K562 (cell line): ENCODE data around the gene LAMTOR1. TPM values are rescaled to one million over a fixed set of nuclear protein-coding genes. Genes with fewer than 3 reads are reported as not detected.

Experiments used
- BHLHE40 ChIP-seq: IDR thresholded peaks from 2 replicates; pipeline ENCODE4 v1.6.1; 2011; ENCODE audit warnings: low read length, improper control_type of control experiment
- CBFA2T3 ChIP-seq: fragments of 450-650 bp; IDR thresholded peaks from 2 replicates; pipeline ENCODE4 v1.6.1; 2017
- COPS2 ChIP-seq: fragments of 450-650 bp; conservative IDR thresholded peaks from 2 replicates; pipeline ENCODE4 v1.6.1; 2016; ENCODE audit warnings: mild to moderate bottlenecking, moderate library complexity
- CUX1 ChIP-seq: fragments of 200-800 bp; sonication (Bioruptor generic); IDR thresholded peaks from 2 replicates; pipeline ENCODE4 v1.6.1; 2016; ENCODE audit warnings: missing genetic modification characterization, missing compliant biosample characterization
- DPF2 ChIP-seq: fragments of 450-650 bp; IDR thresholded peaks from 2 replicates; pipeline ENCODE4 v1.6.1; 2016
- IFI16 ChIP-seq: fragments of 250-450 bp; sonication (Bioruptor Pico); IDR thresholded peaks from 2 replicates; pipeline ENCODE4 v2.1.2; 2022; ENCODE audit warnings: mild to moderate bottlenecking, inconsistent platforms
- MAFF ChIP-seq: IDR thresholded peaks from 2 replicates; pipeline ENCODE4 v1.6.1; 2012; ENCODE audit warnings: low read length, improper control_type of control experiment
- MAFG ChIP-seq: fragments of 450-650 bp; conservative IDR thresholded peaks from 2 replicates; pipeline ENCODE4 v1.6.1; 2016; ENCODE audit warnings: missing genetic modification characterization, missing compliant biosample characterization
- NR0B1 ChIP-seq: fragments of 450-650 bp; IDR thresholded peaks from one replicate; pipeline ENCODE4 v1.6.1; 2018; ENCODE audit warnings: mild to moderate bottlenecking, moderate library complexity; ENCODE audit not compliant: partially characterized antibody
- POLR3G ChIP-seq: IDR thresholded peaks from 2 replicates; pipeline ENCODE4 v1.6.1; 2011; ENCODE audit not compliant: insufficient read length, insufficient replicate concordance; ENCODE audit errors: extremely low read depth
- RAD21 ChIP-seq, 2 experiments: fragments of 250-450 bp in 1 of 2; fragments of 450-650 bp in 1 of 2; sonication (Bioruptor Pico) in 1 of 2; formaldehyde crosslinking in 1 of 2; IDR thresholded peaks in 1 of 2; conservative IDR thresholded peaks in 1 of 2; 2 replicates each; pipeline versions ENCODE4 v1.4.0 to v1.8.0; 2020 to 2022; ENCODE audit warnings: mild to moderate bottlenecking in 2 of 2, moderate library complexity in 1 of 2
- TAF1 ChIP-seq: IDR thresholded peaks from 2 replicates; pipeline ENCODE4 v1.6.1; 2011; ENCODE audit warnings: mild to moderate bottlenecking, low read length, moderate library complexity; ENCODE audit not compliant: insufficient read depth, control insufficient read depth, severe bottlenecking; ENCODE audit errors: extremely low read depth
- TCF3 ChIP-seq: sonication (generic); formaldehyde crosslinking; IDR thresholded peaks from 2 replicates; pipeline ENCODE4 v1.4.0; 2020; ENCODE audit warnings: mild to moderate bottlenecking, missing genetic modification reagents
- ZNF274 ChIP-seq: IDR thresholded peaks from 2 replicates; pipeline ENCODE4 v1.6.1; 2011; ENCODE audit warnings: low read depth, mild to moderate bottlenecking, low read length, moderate library complexity, borderline replicate concordance
- ZNF316 ChIP-seq: fragments of 450-650 bp; IDR thresholded peaks from 2 replicates; pipeline ENCODE4 v1.6.1; 2016
- ZNF584 ChIP-seq: fragments of 200-800 bp; sonication (Bioruptor generic); IDR thresholded peaks from 2 replicates; pipeline ENCODE4 v1.6.1; 2016; ENCODE audit warnings: low read depth, mild to moderate bottlenecking, missing genetic modification characterization, missing compliant biosample characterization
- polyA plus RNA-seq, 8 experiments: library from polyadenylated mRNA; depleted of rRNA in 4 of 8; stranded (reverse) in 5 of 8; unstranded in 3 of 8; fragments of >200 nt; fragmentation: Nextera tagmentation in 2 of 8; fragmentation: Illumina TruSeq in 1 of 8; extraction: Ambion mirVana in 2 of 8; extraction: Trizol in 1 of 8; gene quantifications; 2 replicates each; pipeline versions ENCODE4 v1.2.1 to v1.2.3, GENCODE V29; 2011 to 2014; ENCODE audit warnings: inconsistent platforms in 1 of 8, missing spikeins in 1 of 8
- total RNA-seq, 7 experiments: library from RNA; depleted of rRNA in 6 of 7; stranded (reverse); fragments of >200 nt in 6 of 7; fragmentation: Illumina TruSeq in 2 of 7; extraction: Trizol in 2 of 7; gene quantifications; 2 replicates each; pipeline versions ENCODE4 v1.2.1 to v1.2.3, GENCODE V29; 2011 to 2021; ENCODE audit warnings: low replicate concordance in 1 of 7
- TF ChIP-seq, protein P1 (sequence below): fragments of 250-450 bp; sonication (Bioruptor Pico); IDR thresholded peaks from 2 replicates; pipeline ENCODE4 v1.4.0; 2020
- TF ChIP-seq, protein P2 (sequence below): fragments of 450-650 bp; IDR thresholded peaks from 2 replicates; pipeline ENCODE4 v1.6.1; 2018; ENCODE audit not compliant: partially characterized antibody

LAMTOR1 gene
- total and polyA plus RNA-seq, 9 of the 15 experiments (the other 6 are each of a cell fraction or from before 2014, with no cell fraction given), result 62.6 to 104 (median 85.3) TPM

GRCh38 chr11:72100462-72100861, 2.6 kb downstream of the LAMTOR1 start (continued):
- TF ChIP-seq CUX1 (CRISPR knock-in tag) (no peak), MAFF (peak; percentile 36; the same call in 1 of the 2 replicates), TCF3 (CRISPR knock-in tag) (peak; percentile 51), MAFG (tag) (peak; percentile 56; the same call in 1 of the 2 replicates), POLR3G (no peak), RAD21 (CRISPR knock-in tag; conservative IDR thresholded peaks at IDR 0.05 in 1 of 2, IDR thresholded peaks at IDR 0.05 in 1 of 2) (0 out of 4 replicates have a peak, but pooled peaks of 1 of the 2 experiments have one; percentile 7), ZNF584 (CRISPR knock-in tag) (no peak), TAF1 (peak; percentile 41), IFI16 (no peak), COPS2 (no peak), NR0B1 (no peak), ZNF316 (peak; percentile 90), CBFA2T3 (peak; percentile 53), DPF2 (peak; percentile 54; the same call in 1 of the 2 replicates), BHLHE40 (no peak), ZNF274 (no peak)
- TF ChIP-seq, protein P1, sequence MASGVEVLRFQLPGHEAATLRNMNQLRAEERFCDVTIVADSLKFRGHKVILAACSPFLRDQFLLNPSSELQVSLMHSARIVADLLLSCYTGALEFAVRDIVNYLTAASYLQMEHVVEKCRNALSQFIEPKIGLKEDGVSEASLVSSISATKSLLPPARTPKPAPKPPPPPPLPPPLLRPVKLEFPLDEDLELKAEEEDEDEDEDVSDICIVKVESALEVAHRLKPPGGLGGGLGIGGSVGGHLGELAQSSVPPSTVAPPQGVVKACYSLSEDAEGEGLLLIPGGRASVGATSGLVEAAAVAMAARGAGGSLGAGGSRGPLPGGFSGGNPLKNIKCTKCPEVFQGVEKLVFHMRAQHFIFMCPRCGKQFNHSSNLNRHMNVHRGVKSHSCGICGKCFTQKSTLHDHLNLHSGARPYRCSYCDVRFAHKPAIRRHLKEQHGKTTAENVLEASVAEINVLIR (CRISPR knock-in tag), result no peak
- TF ChIP-seq, protein P2, sequence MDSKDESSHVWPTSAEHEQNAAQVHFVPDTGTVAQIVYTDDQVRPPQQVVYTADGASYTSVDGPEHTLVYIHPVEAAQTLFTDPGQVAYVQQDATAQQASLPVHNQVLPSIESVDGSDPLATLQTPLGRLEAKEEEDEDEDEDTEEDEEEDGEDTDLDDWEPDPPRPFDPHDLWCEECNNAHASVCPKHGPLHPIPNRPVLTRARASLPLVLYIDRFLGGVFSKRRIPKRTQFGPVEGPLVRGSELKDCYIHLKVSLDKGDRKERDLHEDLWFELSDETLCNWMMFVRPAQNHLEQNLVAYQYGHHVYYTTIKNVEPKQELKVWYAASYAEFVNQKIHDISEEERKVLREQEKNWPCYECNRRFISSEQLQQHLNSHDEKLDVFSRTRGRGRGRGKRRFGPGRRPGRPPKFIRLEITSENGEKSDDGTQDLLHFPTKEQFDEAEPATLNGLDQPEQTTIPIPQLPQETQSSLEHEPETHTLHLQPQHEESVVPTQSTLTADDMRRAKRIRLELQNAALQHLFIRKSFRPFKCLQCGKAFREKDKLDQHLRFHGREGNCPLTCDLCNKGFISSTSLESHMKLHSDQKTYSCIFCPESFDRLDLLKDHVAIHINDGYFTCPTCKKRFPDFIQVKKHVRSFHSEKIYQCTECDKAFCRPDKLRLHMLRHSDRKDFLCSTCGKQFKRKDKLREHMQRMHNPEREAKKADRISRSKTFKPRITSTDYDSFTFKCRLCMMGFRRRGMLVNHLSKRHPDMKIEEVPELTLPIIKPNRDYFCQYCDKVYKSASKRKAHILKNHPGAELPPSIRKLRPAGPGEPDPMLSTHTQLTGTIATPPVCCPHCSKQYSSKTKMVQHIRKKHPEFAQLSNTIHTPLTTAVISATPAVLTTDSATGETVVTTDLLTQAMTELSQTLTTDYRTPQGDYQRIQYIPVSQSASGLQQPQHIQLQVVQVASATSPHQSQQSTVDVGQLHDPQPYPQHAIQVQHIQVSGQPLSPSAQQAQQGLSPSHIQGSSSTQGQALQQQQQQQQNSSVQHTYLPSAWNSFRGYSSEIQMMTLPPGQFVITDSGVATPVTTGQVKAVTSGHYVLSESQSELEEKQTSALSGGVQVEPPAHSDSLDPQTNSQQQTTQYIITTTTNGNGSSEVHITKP, result peak; percentile 28
